LHCN-M2 (cell line): ENCODE measurements around the gene PDCD1. TPM values are rescaled to one million over a fixed set of nuclear protein-coding genes. Genes with fewer than 3 reads are reported as not detected.
"Not testable (repeated sequence)": the region's sequence is repeated elsewhere in the genome, so short reads cannot be mapped to it uniquely, and the experiment has no call there.

Experiments
- DNase-seq: peaks from one replicate; pipeline ENCODE4 v3.0.0-alpha.2; 2012; ENCODE audit warnings: low read depth
- total RNA-seq: library from RNA; depleted of rRNA; stranded (reverse); fragments of >200 nt; gene quantifications from 2 replicates; pipeline ENCODE4 v1.2.3, GENCODE V29; 2014

Gene PDCD1
- total RNA-seq, 1 experiment from 2014 or later: not detected

DNA sequence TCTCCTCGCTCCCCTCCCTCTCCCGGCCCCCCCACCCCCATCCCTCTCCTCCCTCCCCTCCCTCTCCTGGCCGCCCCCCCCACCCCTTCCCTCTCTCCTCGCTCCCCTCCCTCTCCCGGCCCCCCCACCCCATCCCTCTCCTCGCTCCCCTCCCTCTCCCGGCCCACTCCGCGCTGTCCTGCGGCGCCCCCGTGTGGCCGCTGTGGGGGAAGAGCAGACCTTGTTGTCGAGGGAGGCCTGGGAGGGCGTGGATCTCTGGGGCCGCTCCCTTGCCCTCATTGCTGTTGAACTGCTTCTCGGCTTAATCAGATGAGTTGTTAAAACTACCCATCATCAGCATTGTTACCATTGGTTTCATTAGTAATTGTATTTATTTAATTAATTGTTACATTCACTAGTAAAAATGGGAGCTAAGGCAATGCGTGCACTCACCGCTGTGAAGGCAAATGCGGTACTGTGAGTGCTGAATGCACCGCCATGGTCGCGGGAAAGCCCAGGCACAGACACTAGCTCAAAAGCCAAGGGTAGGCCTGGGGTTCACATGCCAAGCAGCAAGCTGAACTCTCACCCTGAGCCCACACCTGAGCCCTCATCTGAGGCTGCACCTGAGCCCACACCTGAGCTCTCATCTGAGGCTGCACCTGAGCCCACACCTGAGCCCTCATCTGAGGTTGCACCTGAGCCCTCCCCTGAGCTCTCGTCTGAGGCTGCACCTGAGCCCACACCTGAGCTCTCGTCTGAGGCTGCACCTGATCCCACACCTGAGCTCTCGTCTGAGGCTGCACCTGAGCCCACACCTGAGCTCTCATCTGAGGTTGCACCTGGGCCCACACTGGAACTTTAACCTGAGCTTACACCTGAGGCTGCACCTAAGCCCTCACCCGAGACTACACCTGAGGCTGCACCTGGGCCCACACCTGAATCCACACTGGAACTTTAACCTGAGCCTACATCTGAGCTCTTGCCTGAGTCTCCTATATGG is 19.6 kb upstream of the PDCD1 start:
- DNase-seq: peak; percentile 67

DNA sequence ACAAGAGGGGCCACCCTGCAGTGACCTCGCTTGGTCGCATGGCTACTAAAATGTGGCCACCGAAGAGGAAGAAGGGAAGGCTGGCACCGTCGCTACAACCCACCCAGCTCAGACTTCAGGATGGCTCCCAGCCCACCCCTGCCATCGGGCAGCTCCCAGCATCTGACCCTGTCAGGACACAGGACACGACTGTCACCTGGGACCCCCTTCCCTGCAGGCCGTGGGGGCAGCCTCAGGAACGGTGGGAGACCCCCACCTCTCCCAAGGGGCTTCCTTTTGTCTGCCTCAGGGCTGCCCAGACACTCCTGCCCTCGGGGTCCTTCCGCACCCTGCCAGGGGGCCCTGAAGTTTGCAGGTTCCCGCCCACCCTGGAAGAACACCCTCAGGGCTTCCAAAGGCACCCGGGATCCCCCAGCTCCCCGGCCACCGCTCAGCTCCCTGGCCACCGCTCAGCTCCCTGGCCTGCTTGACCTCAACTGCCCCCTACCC is 18.5 kb upstream of the PDCD1 start:
- DNase-seq: no peak

- DNase-seq: no peak
Measured at GRCh38 chr2:241876528-241877196, 18.0 kb upstream of the PDCD1 start.

- DNase-seq: not testable (repeated sequence)
Measured at GRCh38 chr2:241875754-241876527, 17.2 kb upstream of the PDCD1 start.

DNA sequence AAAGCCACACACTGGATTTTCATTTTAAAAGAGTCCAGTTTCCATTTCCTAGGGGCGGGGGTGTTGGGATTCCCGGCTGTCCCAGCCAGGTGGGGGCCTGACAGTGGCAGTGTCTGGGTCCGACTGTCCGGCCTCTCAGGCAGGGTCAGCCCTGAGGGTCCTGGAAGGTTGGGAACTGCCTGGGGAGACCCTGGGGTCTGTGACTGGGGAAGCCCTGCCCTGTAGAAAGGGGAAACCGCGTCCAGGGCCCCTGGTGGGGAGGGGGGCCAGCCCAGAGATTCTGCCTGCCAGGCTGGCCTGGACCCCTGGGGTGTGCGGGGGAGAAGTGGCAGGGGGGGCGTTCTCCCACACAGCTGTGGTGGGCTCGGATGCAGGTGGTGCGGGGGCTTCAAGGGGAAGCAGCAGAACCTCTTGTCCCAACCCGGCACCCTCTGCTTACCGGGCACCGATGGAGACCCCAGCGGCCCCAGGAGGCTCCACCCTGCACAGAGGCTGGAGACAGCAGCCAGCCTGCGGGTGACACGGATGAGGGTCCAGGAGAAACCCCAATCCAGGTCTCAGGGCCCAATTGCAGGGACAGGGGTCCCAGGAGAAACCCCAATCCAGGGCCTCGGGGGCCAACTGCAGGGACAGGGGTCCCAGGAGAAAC is 15.7 kb upstream of the PDCD1 start:
- no peak for DNase-seq

- no peak for DNase-seq
Measured at GRCh38 chr2:241873803-241874110, 15.1 kb upstream of the PDCD1 start.

GRCh38 chr2:241873081-241873802 is 14.5 kb upstream of the PDCD1 start:
- no peak for DNase-seq

DNA sequence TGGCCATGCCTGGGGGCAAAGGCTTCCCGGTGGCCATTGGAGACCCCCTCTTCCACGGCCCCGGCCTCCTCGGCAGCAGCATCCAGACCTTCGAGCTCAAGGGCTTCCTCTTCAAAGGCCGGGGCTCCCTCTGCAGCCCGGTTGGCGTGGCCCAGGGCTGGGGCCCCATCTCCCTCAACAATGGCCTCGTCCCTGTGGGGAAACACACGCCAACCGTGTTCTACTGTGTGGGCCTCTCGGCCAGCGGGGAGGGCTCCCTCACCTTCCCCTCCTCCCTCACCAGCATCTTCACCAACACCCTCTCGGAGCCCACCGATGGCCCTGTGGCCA is 13.6 kb upstream of the PDCD1 start:
- DNase-seq: no peak

DNA sequence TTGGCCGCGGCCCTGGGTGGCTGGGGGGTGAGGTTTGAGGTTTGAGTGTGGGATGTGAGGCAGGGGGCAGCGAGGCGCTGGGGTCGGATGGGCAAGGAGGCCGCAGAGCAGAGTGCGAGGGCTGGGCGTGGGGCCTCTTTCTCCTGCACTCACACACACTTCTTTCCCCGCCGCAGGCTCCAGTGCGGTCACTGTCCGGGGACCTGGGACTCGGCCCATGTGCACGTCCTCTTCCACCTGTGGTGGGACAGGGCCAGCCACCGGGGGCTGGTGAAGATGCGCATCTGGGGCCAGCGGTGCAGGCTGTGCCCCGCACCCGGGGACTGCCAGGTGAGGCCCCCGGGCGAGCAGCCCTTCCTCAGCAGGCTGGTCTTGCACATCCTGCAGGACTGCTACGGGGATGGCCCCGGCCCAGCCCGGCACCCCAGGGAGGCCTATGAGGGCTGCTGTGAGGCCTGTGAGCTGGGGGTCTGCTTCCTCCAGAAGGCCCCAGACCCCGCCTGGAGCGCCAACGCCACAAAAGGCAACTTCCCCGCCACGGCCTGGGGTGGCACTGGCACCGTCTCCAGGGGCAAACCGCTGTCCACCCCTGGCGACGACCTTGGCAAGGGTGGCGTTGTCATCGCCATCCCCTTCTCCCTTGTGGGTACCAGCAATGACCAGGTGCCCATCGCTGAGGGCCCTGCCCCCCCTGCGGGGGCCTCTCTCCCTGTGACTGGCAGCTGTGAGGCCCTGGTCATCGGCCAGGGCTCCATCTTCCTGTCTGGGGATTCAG is 13.0 kb upstream of the PDCD1 start:
- no peak for DNase-seq

- peak; percentile 59 for DNase-seq
Measured at GRCh38 chr2:241870611-241871537, 12.2 kb upstream of the PDCD1 start.

- no peak for DNase-seq
Measured at GRCh38 chr2:241870081-241870541, 11.4 kb upstream of the PDCD1 start.

DNA sequence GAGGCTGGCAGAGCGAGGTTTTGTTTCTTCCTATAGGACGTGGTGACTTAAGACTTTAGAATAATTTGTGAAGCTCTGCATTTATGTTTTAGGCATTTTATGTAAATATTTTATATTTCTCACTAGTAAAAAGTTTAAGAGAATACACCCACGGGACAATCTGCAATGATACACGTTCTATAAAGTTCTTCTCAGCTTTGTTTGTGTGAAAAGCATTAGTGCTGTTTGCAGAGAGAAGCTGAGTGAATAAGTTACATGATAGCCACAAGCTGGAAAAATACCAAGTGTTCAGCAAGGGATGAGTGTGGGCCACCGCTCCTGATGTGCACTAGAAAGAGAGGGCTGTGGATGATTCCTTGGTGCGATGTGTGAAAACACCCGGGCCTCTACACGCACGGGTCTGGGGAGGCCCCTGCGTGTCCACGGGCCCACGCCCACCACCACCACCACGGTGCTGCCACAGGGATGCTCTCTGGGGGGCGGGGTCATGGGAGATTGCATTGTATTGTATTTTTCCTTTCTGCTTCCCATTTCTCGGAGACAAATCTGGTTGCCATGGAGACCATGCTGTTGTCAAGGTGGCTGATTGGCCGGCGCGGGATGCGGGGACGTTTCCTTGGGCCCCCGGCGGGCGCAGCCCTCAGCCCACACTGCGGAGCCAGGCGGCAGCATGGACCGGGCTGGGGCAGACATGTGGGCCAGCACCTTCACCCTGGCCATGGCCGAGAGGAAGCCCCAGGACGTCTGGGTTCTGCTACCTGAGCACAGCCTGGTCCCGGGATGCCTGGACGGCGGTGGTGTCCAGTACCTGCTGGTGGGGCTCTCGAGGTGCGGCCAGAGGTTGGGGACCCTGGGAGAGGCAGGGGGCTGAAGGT is 10.6 kb upstream of the PDCD1 start, which contains the start of gene RTP5:
Gene RTP5 (plus strand): TSS at position 643 of the 875 bp plus-strand sequence. CDS start 28 bp downstream, at position 671.
- no peak for DNase-seq

DNA sequence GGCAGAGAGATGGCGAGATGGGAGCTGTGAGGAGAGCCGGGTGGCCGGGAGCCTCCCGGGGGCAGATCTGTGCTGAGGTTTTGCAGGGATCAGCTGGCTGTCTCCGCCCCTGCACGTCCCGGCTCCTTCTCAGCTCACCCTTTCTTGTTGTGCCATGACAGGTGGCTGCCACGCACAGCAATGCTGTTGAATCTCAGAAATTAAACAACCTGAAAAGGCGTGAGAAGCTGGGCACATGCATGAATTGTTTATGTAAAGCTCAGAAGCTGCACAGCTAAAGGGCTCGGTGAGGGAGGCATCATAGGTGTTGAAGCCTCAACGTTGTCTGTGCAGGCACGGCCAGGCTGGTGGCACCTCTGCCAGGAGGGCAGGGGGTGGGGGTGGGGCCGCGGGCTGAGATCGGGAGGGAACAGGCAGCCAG is 10.0 kb upstream of the PDCD1 start:
- DNase-seq: no peak

GRCh38 chr2:241867776-241868420 is 9.2 kb upstream of the PDCD1 start:
- no peak for DNase-seq

- no peak for DNase-seq
Measured at GRCh38 chr2:241866790-241867645, 8.3 kb upstream of the PDCD1 start.
